HCT116 (cell line): ENCODE data around the gene FAM89B. TPM values are rescaled to one million over a fixed set of nuclear protein-coding genes. Genes with fewer than 3 reads are reported as not detected.

Experiments used
- ATAC-seq: fragments of 200-7000 bp; cut with Tn5 transposase; 2 replicates; pipeline ENCODE4 v1.9.1; 2020; ENCODE audit warnings: mild to moderate bottlenecking, moderate library complexity
- BruUV-seq: library from RNA; stranded (reverse); fragments of 400-500 nt; replicated peaks from 2 replicates; lab custom pipeline; 2021; lab: Mats Ljungman, UMichigan
- CTCF ChIA-PET: fragments of 300-600 bp; sonication (Branson Sonifier 250); formaldehyde crosslinking; loops from one replicate; lab custom pipeline; 2021; ENCODE audit warnings: antibody characterized with exemption; lab: Charles Lee
- POLR2A ChIA-PET: fragments of 300-600, 350-600 bp; sonication (Branson Sonifier 250); formaldehyde crosslinking; loops from one replicate; lab custom pipeline; 2021; ENCODE audit warnings: antibody characterized with exemption; lab: Charles Lee
- RAD21 ChIA-PET, 2 experiments: fragments of 300-600 bp; sonication (Branson Sonifier 250); formaldehyde crosslinking; loops; one replicate each; lab custom pipeline; 2023; ENCODE audit warnings: low total read pairs in 2 of 2; ENCODE audit not compliant: uncharacterized antibody in 2 of 2, unreplicated experiment in 2 of 2, low non-redundant PET in 1 of 2; lab: Charles Lee
- DNase-seq: peaks from one replicate; pipeline ENCODE4 v3.0.0-alpha.2; 2010; ENCODE audit warnings: low read depth, low spot score
- H2AFZ ChIP-seq: fragments of 200-600 bp; shearing (Covaris generic), sonication (generic); 2 replicates; pipeline ENCODE4 v1.6.1; 2017; ENCODE audit warnings: low read depth, mixed run types, mixed read lengths, antibody characterized with exemption, low read length; ENCODE audit not compliant: poor library complexity, severe bottlenecking
- H3K27ac ChIP-seq: 2 replicates; pipeline ENCODE4 v1.5.1; 2012; ENCODE audit warnings: low read depth, low read length
- H3K27me3 ChIP-seq: fragments of 200-600 bp; sonication (generic); 2 replicates; pipeline ENCODE4 v1.6.1; 2016; ENCODE audit warnings: mixed run types, low read length, mixed read lengths; ENCODE audit not compliant: insufficient read depth
- H3K36me3 ChIP-seq, 2 experiments: fragments of 200-500 bp in 1 of 2; fragments of 200-600 bp in 1 of 2; sonication (Bioruptor generic) in 1 of 2; sonication (generic) in 1 of 2; 2 replicates each; pipeline versions ENCODE4 v1.5.1 to v1.6.1; 2014 to 2016; ENCODE audit warnings: low read length in 2 of 2, inconsistent platforms in 1 of 2, mixed read lengths in 1 of 2, mixed run types in 1 of 2; ENCODE audit not compliant: insufficient read depth in 2 of 2, control insufficient read depth in 1 of 2
- H3K4me1 ChIP-seq, 2 experiments: fragments of 200-600 bp in 1 of 2; sonication (generic) in 1 of 2; 2 replicates each; pipeline versions ENCODE4 v1.5.1 to v1.6.1; 2012 to 2017; ENCODE audit warnings: low read length in 2 of 2, inconsistent platforms in 1 of 2, mild to moderate bottlenecking in 1 of 2, mixed read lengths in 1 of 2, mixed run types in 1 of 2, moderate library complexity in 1 of 2; ENCODE audit not compliant: insufficient read depth in 2 of 2, control insufficient read depth in 1 of 2
- H3K4me2 ChIP-seq: fragments of 200-600 bp; sonication (generic); 2 replicates; pipeline ENCODE4 v1.6.1; 2017; ENCODE audit warnings: mixed run types, low read length, mixed read lengths
- H3K4me3 ChIP-seq, 2 experiments: fragments of 200-600 bp in 1 of 2; sonication (generic) in 1 of 2; replicated peaks in 1 of 2; 2 replicates each; pipeline ENCODE4 v1.5.1; 2011 to 2016; ENCODE audit warnings: low read length in 2 of 2, control low read depth in 1 of 2, low read depth in 1 of 2, mild to moderate bottlenecking in 1 of 2, mixed read lengths in 1 of 2, mixed run types in 1 of 2
- H3K79me2 ChIP-seq: fragments of 200-600 bp; sonication (generic); 2 replicates; pipeline ENCODE4 v1.6.1; 2017; ENCODE audit warnings: mild to moderate bottlenecking, mixed run types, low read length, moderate library complexity, mixed read lengths; ENCODE audit not compliant: insufficient read depth
- H3K9ac ChIP-seq: fragments of 200-600 bp; sonication (generic); 2 replicates; pipeline ENCODE4 v1.6.1; 2016; ENCODE audit warnings: low read length, mixed read lengths
- H3K9me2 ChIP-seq: fragments of 200-600 bp; sonication (generic), shearing (Covaris generic); 2 replicates; pipeline ENCODE4 v1.6.1; 2017; ENCODE audit warnings: mixed run types, mild to moderate bottlenecking, moderate library complexity; ENCODE audit not compliant: insufficient read depth
- H3K9me3 ChIP-seq, 2 experiments: fragments of 200-500 bp in 1 of 2; fragments of 200-600 bp in 1 of 2; sonication (Bioruptor generic) in 1 of 2; sonication (generic) in 1 of 2; 2 replicates each; pipeline ENCODE4 v1.6.1; 2014 to 2017; ENCODE audit warnings: low read length in 2 of 2, mixed read lengths in 2 of 2, inconsistent platforms in 1 of 2, low read depth in 1 of 2, mild to moderate bottlenecking in 1 of 2, mixed run types in 1 of 2, moderate library complexity in 1 of 2; ENCODE audit not compliant: control insufficient read depth in 1 of 2, insufficient read depth in 1 of 2
- H4K20me1 ChIP-seq: fragments of 200-600 bp; sonication (generic), shearing (Covaris generic); 2 replicates; pipeline ENCODE4 v1.6.1; 2017; ENCODE audit warnings: mixed run types, mild to moderate bottlenecking, moderate library complexity; ENCODE audit not compliant: insufficient read depth
- ATF3 ChIP-seq: IDR thresholded peaks from 2 replicates; pipeline ENCODE4 v1.6.1; 2012
- EZH2 ChIP-seq: fragments of 200-600 bp; sonication (generic); IDR thresholded peaks from 2 replicates; pipeline ENCODE4 v1.6.1; 2017; ENCODE audit warnings: antibody characterized with exemption, mixed run types
- TCF7L2 ChIP-seq: IDR thresholded peaks from 2 replicates; pipeline ENCODE4 v1.7.0; 2011; ENCODE audit warnings: borderline replicate concordance, inconsistent platforms; ENCODE audit not compliant: insufficient read depth, insufficient read length; ENCODE audit errors: extremely low read depth
- ZFX ChIP-seq: fragments of 450-650 bp; IDR thresholded peaks from 2 replicates; pipeline ENCODE4 v1.6.1; 2017
- intact Hi-C: fragments of 100-400 bp; cut with micrococcal nuclease; formaldehyde crosslinking; loops from 2 replicates; pipeline ENCODE4 v1.10.0; 2022
- total RNA-seq: library from RNA; stranded (reverse); gene quantifications from one replicate; pipeline ENCODE4 v1.2.1, GENCODE V29; 2021; ENCODE audit not compliant: unreplicated experiment

The FAM89B gene
- total RNA-seq, 1 experiment from 2014 or later = 60.0 TPM

- Histone ChIP-seq H3K4me1 (peaks cover 83 to 94% of the 10 kb centered on the region in 2 experiments), H3K27me3 (no peaks in the 10 kb centered on the region), H3K9ac (peak within 1 kb of the TSS; percentile 83), H3K9me2 (no peaks in the 10 kb centered on the region), H3K36me3 (no peaks in the 10 kb centered on the region), H3K4me2 (peak within 1 kb of the TSS; percentile 96), H3K79me2 (peaks cover 28% of the 10 kb centered on the region), H4K20me1 (no peaks in the 10 kb centered on the region), H3K9me3 (no peaks in the 10 kb centered on the region), H2AFZ (no peak within 1 kb of the TSS), H3K4me3 (peak within 1 kb of the TSS; percentile 64 to 68), H3K27ac (peak within 1 kb of the TSS; percentile 99)
- intact Hi-C loops = no loop called here
- no TSS peak for BruUV-seq
- ChIA-PET CTCF (interaction anchor here (1.3 to 2.2 kb wide), 3 partner anchors 12 to 35 kb away, joined by 5 to 14 read pairs (median 5); partner anchors contain the start of gene ZNRD2), POLR2A (interaction anchor here (0.9 to 1.5 kb wide), 3 partner anchors 15 to 60 kb away, joined by 4 read pairs; partner anchors contain the start of genes FAM89B and MALAT1), RAD21 (interaction anchor here in 1 of 2 experiments (2.1 kb wide), 1 partner anchor 14 kb away, joined by 6 read pairs; the partner anchor contains the start of gene FAM89B)
- peak; percentile 21 for ATAC-seq
- no peak for DNase-seq
- TF ChIP-seq ZFX (peak; percentile 43; the same call in 1 of the 2 replicates), TCF7L2 (peak; percentile 42), ATF3 (no peak)
Observed at GRCh38 chr11:65558002-65558929, 14.1 kb upstream of the FAM89B start, which contains the start of gene LTBP3. TSS of gene LTBP3 (minus strand) at chr11:65558359. CDS start at chr11:65557959, 400 bp downstream.

- Histone ChIP-seq H3K9me3 (no peaks in the 10 kb centered on the region), H3K9me2 (no peaks in the 10 kb centered on the region), H3K4me1 (peaks cover 84 to 94% of the 10 kb centered on the region in 2 experiments), H3K9ac (peak overlapping the region; percentile 83), H3K4me2 (peak overlapping the region; percentile 96), H4K20me1 (no peaks in the 10 kb centered on the region), H3K4me3 (peak overlapping the region; percentile 64 to 68), H3K79me2 (peaks cover 27% of the 10 kb centered on the region), H2AFZ (no peak overlapping the region), H3K36me3 (no peaks in the 10 kb centered on the region), H3K27me3 (no peaks in the 10 kb centered on the region), H3K27ac (peak overlapping the region; percentile 99)
- intact Hi-C loops = no loop called here
- no peak for DNase-seq
- POLR2A ChIA-PET = interaction anchor here (0.7 to 2.7 kb wide), 8 partner anchors 11 to 136 kb away, joined by 3 to 17 read pairs (median 4); partner anchors contain the start of genes FAM89B, MALAT1, NEAT1 and ZNRD2
- CTCF ChIA-PET = interaction anchor here (1.0 to 2.2 kb wide), 4 partner anchors 11 to 301 kb away, joined by 3 to 14 read pairs (median 5); partner anchors contain the start of genes MUS81 and ZNRD2
- TF ChIP-seq EZH2 = no peak
- TF ChIP-seq ZFX = peak; percentile 21; the same call in 1 of the 2 replicates
- BruUV-seq = TSS peak; percentile 61
- peak; percentile 8 for ATAC-seq
- RAD21 ChIA-PET = interaction anchor here in 1 of 2 experiments (2.1 to 2.2 kb wide), 2 partner anchors 13 to 18 kb away, joined by 6 to 9 read pairs; partner anchors contain the start of gene FAM89B
Observed at GRCh38 chr11:65558930-65559509, 13.3 kb upstream of the FAM89B start.
